ENCODE results near the gene FPR3. TPM values are rescaled to one million over a fixed set of nuclear protein-coding genes. Genes with fewer than 3 reads are reported as not detected.
A peak's percentile ranks its signal among the peaks of the same experiment; 100 is the strongest.
"Not testable (repeated sequence)": the region's sequence is repeated elsewhere in the genome, so short reads cannot be mapped to it uniquely, and the experiment has no call there.

The FPR3 gene
- total RNA-seq, 2 experiments from 2014 or later: not detected

- Mint-ChIP-seq H3K9me3 (peaks cover 3% of the 10 kb centered on the region), H3K27me3 (peaks cover 19% of the 10 kb centered on the region), H3K27ac (no peak overlapping the region), H3K4me3 (no peak overlapping the region), H3K36me3 (peaks cover 3% of the 10 kb centered on the region), H3K4me1 (ENCODE audit: low read depth) (no peaks in the 10 kb centered on the region)
- DNase-seq: no peak
- POLR2A ChIA-PET: no interaction called here
- CTCF ChIA-PET: interaction anchor here (0.6 kb wide), 2 partner anchors 512 to 1503 kb away, joined by 3 to 7 read pairs; no protein-coding TSS in a partner anchor
- intact Hi-C loops (cut with micrococcal nuclease): loop anchor here (10.0 kb wide), 1 partner anchor 107 kb away; no protein-coding TSS in a partner anchor
Measured at GRCh38 chr19:51771376-51772130, 23.4 kb upstream of the FPR3 start.

- Mint-ChIP-seq H3K36me3 (peaks cover 3% of the 10 kb centered on the region), H3K27ac (no peak overlapping the region), H3K9me3 (peaks cover 3% of the 10 kb centered on the region), H3K27me3 (peaks cover 25% of the 10 kb centered on the region), H3K4me3 (no peak overlapping the region), H3K4me1 (ENCODE audit: low read depth) (peaks cover under 1% of the 10 kb centered on the region)
- intact Hi-C loops (cut with micrococcal nuclease): loop anchor here (10.0 kb wide), 1 partner anchor 108 kb away; no protein-coding TSS in a partner anchor
- CTCF ChIA-PET: interaction anchor here (0.9 kb wide), 1 partner anchor 116 kb away, joined by 3 read pairs; no protein-coding TSS in a partner anchor
- no peak for DNase-seq
- POLR2A ChIA-PET: no interaction called here
Measured at GRCh38 chr19:51772977-51773376, 22.0 kb upstream of the FPR3 start.

- H3K4me1 Mint-ChIP-seq (ENCODE audit: low read depth); H3K4me3 Mint-ChIP-seq; H3K36me3 Mint-ChIP-seq; H3K27ac Mint-ChIP-seq; DNase-seq; H3K9me3 Mint-ChIP-seq; POLR2A ChIA-PET: not testable (repeated sequence)
- CTCF ChIA-PET: interaction anchor here (1.4 kb wide), 1 partner anchor 31 kb away, joined by 4 read pairs; no protein-coding TSS in a partner anchor
- intact Hi-C loops (cut with micrococcal nuclease): loop anchor here (5.0 to 10.0 kb wide), 2 partner anchors 64 to 112 kb away; no protein-coding TSS in a partner anchor
- H3K27me3 Mint-ChIP-seq: peaks cover 35% of the 10 kb centered on the region
Measured at GRCh38 chr19:51776561-51776960, 18.4 kb upstream of the FPR3 start.

- H3K4me3 Mint-ChIP-seq: no peak overlapping the region
- peak; percentile 45 for DNase-seq
- H3K27me3 Mint-ChIP-seq: peaks cover 29% of the 10 kb centered on the region
- ChIA-PET CTCF (interaction anchor here (0.7 to 1.7 kb wide), 22 partner anchors 9 to 518 kb away, joined by 3 to 14 read pairs (median 4); no protein-coding TSS in a partner anchor), POLR2A (no interaction called here)
- H3K36me3 Mint-ChIP-seq: peaks cover 2% of the 10 kb centered on the region
- no peak overlapping the region for H3K27ac Mint-ChIP-seq
- peaks cover 3% of the 10 kb centered on the region for H3K9me3 Mint-ChIP-seq
- intact Hi-C loops (cut with micrococcal nuclease): loop anchor here (5.0 to 10.0 kb wide), 2 partner anchors 66 to 113 kb away; no protein-coding TSS in a partner anchor
- H3K4me1 Mint-ChIP-seq (ENCODE audit: low read depth): peaks cover 3% of the 10 kb centered on the region
Measured at GRCh38 chr19:51777570-51778462, 17.1 kb upstream of the FPR3 start.

- peaks cover 3% of the 10 kb centered on the region for H3K4me1 Mint-ChIP-seq (ENCODE audit: low read depth)
- H3K27ac Mint-ChIP-seq: no peak overlapping the region
- no peaks in the 10 kb centered on the region for H3K36me3 Mint-ChIP-seq
- no peaks in the 10 kb centered on the region for H3K9me3 Mint-ChIP-seq
- intact Hi-C loops (cut with micrococcal nuclease): loop anchor here (5.0 to 10.0 kb wide), 2 partner anchors 67 to 114 kb away; no protein-coding TSS in a partner anchor
- POLR2A ChIA-PET: no interaction called here
- H3K4me3 Mint-ChIP-seq: no peak overlapping the region
- peaks cover 25% of the 10 kb centered on the region for H3K27me3 Mint-ChIP-seq
- DNase-seq: no peak
- CTCF ChIA-PET: interaction anchor here (1.7 kb wide), 1 partner anchor 121 kb away, joined by 3 read pairs; no protein-coding TSS in a partner anchor
Measured at GRCh38 chr19:51779181-51779580, 15.8 kb upstream of the FPR3 start.

GRCh38 chr19:51779703-51780102, 15.3 kb upstream of the FPR3 start:
- no peak overlapping the region for H3K4me3 Mint-ChIP-seq
- H3K4me1 Mint-ChIP-seq (ENCODE audit: low read depth): peaks cover 3% of the 10 kb centered on the region
- DNase-seq: no peak
- POLR2A ChIA-PET: no interaction called here
- intact Hi-C loops (cut with micrococcal nuclease): loop anchor here (5.0 to 10.0 kb wide), 2 partner anchors 67 to 115 kb away; no protein-coding TSS in a partner anchor
- CTCF ChIA-PET: no interaction called here
- peaks cover 25% of the 10 kb centered on the region for H3K27me3 Mint-ChIP-seq
- H3K27ac Mint-ChIP-seq: no peak overlapping the region
- no peaks in the 10 kb centered on the region for H3K9me3 Mint-ChIP-seq
- no peaks in the 10 kb centered on the region for H3K36me3 Mint-ChIP-seq

GRCh38 chr19:51780270-51780669, 14.7 kb upstream of the FPR3 start:
- Mint-ChIP-seq H3K27me3 (peaks cover 25% of the 10 kb centered on the region), H3K27ac (no peak overlapping the region), H3K9me3 (no peaks in the 10 kb centered on the region), H3K4me1 (ENCODE audit: low read depth) (peaks cover 3% of the 10 kb centered on the region), H3K36me3 (no peaks in the 10 kb centered on the region), H3K4me3 (no peak overlapping the region)
- POLR2A ChIA-PET: no interaction called here
- intact Hi-C loops (cut with micrococcal nuclease): no loop called here
- CTCF ChIA-PET: no interaction called here
- DNase-seq: no peak

GRCh38 chr19:51781999-51782398, 13.0 kb upstream of the FPR3 start:
- intact Hi-C loops (cut with micrococcal nuclease): loop anchor here (2.0 kb wide), 1 partner anchor 309 kb away; no protein-coding TSS in a partner anchor

GRCh38 chr19:51783372-51783771, 11.6 kb upstream of the FPR3 start:
- Mint-ChIP-seq H3K27ac (no peak overlapping the region), H3K36me3 (no peaks in the 10 kb centered on the region), H3K4me1 (ENCODE audit: low read depth) (no peaks in the 10 kb centered on the region), H3K9me3 (peaks cover 5% of the 10 kb centered on the region), H3K27me3 (peaks cover 14% of the 10 kb centered on the region), H3K4me3 (no peak overlapping the region)
- ChIA-PET CTCF (no interaction called here), POLR2A (no interaction called here)
- intact Hi-C loops (cut with micrococcal nuclease): loop anchor here (2.0 kb wide), 1 partner anchor 311 kb away; no protein-coding TSS in a partner anchor
- no peak for DNase-seq

More at GRCh38 chr19:51781999-51782398, 13.0 kb upstream of the FPR3 start:
- Mint-ChIP-seq H3K4me1 (ENCODE audit: low read depth) (peaks cover 3% of the 10 kb centered on the region), H3K9me3 (no peaks in the 10 kb centered on the region), H3K4me3 (no peak overlapping the region), H3K27ac (no peak overlapping the region), H3K27me3 (peaks cover 18% of the 10 kb centered on the region), H3K36me3 (no peaks in the 10 kb centered on the region)
- ChIA-PET CTCF (no interaction called here), POLR2A (no interaction called here)
- DNase-seq: no peak

GRCh38 chr19:51784109-51784785, 10.7 kb upstream of the FPR3 start:
- no peaks in the 10 kb centered on the region for H3K36me3 Mint-ChIP-seq
- intact Hi-C loops (cut with micrococcal nuclease): no loop called here
- no peaks in the 10 kb centered on the region for H3K4me1 Mint-ChIP-seq (ENCODE audit: low read depth)
- H3K4me3 Mint-ChIP-seq: no peak overlapping the region
- peaks cover 5% of the 10 kb centered on the region for H3K9me3 Mint-ChIP-seq
- ChIA-PET POLR2A (no interaction called here), CTCF (no interaction called here)
- no peak overlapping the region for H3K27ac Mint-ChIP-seq
- H3K27me3 Mint-ChIP-seq: peaks cover 13% of the 10 kb centered on the region
- no peak for DNase-seq

- Mint-ChIP-seq H3K4me1 (ENCODE audit: low read depth) (no peaks in the 10 kb centered on the region), H3K9me3 (peaks cover 5% of the 10 kb centered on the region), H3K27me3 (peaks cover 6% of the 10 kb centered on the region), H3K27ac (no peak overlapping the region), H3K36me3 (no peaks in the 10 kb centered on the region), H3K4me3 (no peak overlapping the region)
- ChIA-PET CTCF (no interaction called here), POLR2A (no interaction called here)
- intact Hi-C loops (cut with micrococcal nuclease): loop anchor here (1.0 kb wide), 1 partner anchor 344 kb away; no protein-coding TSS in a partner anchor
- DNase-seq: peak; percentile 81
Measured at GRCh38 chr19:51784922-51785690, 9.9 kb upstream of the FPR3 start.

Data from activated CD4-positive, alpha-beta memory T cell treated with anti-CD3 and anti-CD28 coated beads for 36 hours (primary cell).